ENCODE data around the gene ACOX3. TPM values are rescaled to one million over a fixed set of nuclear protein-coding genes. Genes with fewer than 3 reads are reported as not detected.

The ACOX3 gene
- total RNA-seq, 4 donors from 2014 or later: 19.0 to 32.9 (median 22.1) TPM

- H3K4me1 ChIP-seq: peaks cover 29 to 47% of the 10 kb centered on the region in 2 donors
- H3K27ac ChIP-seq: peak overlapping the region in 2 of 4 donors; percentile 32 to 47
- no peaks in the 10 kb centered on the region for H3K36me3 ChIP-seq
- TF ChIP-seq CTCF (IDR thresholded peaks at IDR 0.05 in 4 of 5, conservative IDR thresholded peaks at IDR 0.05 in 1 of 5) (no peak), POLR2A (IDR thresholded peaks at IDR 0.05) (no peak)
- no peak for DNase-seq
- peak overlapping the region; percentile 11 to 19 (median 13) for H3K4me3 ChIP-seq
- in situ Hi-C loops (cut with MboI; ENCODE audit: low sequenced_read_pairs in 4 of 4): loop anchor here in 1 of 4 donors (25.0 kb wide), 1 partner anchor 623 kb away; no protein-coding TSS in a partner anchor
- no peaks in the 10 kb centered on the region for H3K27me3 ChIP-seq
- H3K9me3 ChIP-seq: no peaks in the 10 kb centered on the region
- intact Hi-C loops (cut with DNase I; ENCODE audit: low total_unique reads): no loop called here
- ATAC-seq: no peak
Observed at GRCh38 chr4:8435656-8436121, 4.8 kb downstream of the ACOX3 start.

- in situ Hi-C loops (cut with MboI; ENCODE audit: low sequenced_read_pairs in 4 of 4): loop anchor here in 1 of 4 donors (25.0 kb wide), 1 partner anchor 622 kb away; no protein-coding TSS in a partner anchor
- intact Hi-C loops (cut with DNase I; ENCODE audit: low total_unique reads): no loop called here
- peaks cover 23 to 41% of the 10 kb centered on the region in 2 donors for H3K4me1 ChIP-seq
Observed at GRCh38 chr4:8434251-8435073, 6.1 kb downstream of the ACOX3 start.

GRCh38 chr4:8433136-8433535, 7.4 kb downstream of the ACOX3 start:
- DNase-seq (no peak), ATAC-seq (no peak)
- in situ Hi-C loops (cut with MboI; ENCODE audit: low sequenced_read_pairs in 4 of 4) (loop anchor here in 1 of 4 donors (25.0 kb wide), 1 partner anchor 621 kb away; no protein-coding TSS in a partner anchor), intact Hi-C loops (cut with DNase I; ENCODE audit: low total_unique reads) (no loop called here)
- H3K27me3 ChIP-seq: no peaks in the 10 kb centered on the region
- no peaks in the 10 kb centered on the region for H3K9me3 ChIP-seq
- peaks cover 27 to 37% of the 10 kb centered on the region in 2 donors for H3K4me1 ChIP-seq
- no peak for TF ChIP-seq POLR2A (IDR thresholded peaks at IDR 0.05)
- H3K36me3 ChIP-seq: no peaks in the 10 kb centered on the region
- no peak overlapping the region for H3K4me3 ChIP-seq
- no peak overlapping the region for H3K27ac ChIP-seq

More at GRCh38 chr4:8434251-8435073, 6.1 kb downstream of the ACOX3 start:
- no peak for ATAC-seq
- Histone ChIP-seq H3K9me3 (no peaks in the 10 kb centered on the region), H3K36me3 (no peaks in the 10 kb centered on the region), H3K27me3 (no peaks in the 10 kb centered on the region), H3K4me3 (no peak overlapping the region), H3K27ac (peak overlapping the region in 1 of 4 donors; percentile 32)
- TF ChIP-seq CTCF (IDR thresholded peaks at IDR 0.05 in 4 of 5, conservative IDR thresholded peaks at IDR 0.05 in 1 of 5) (no peak), POLR2A (IDR thresholded peaks at IDR 0.05) (no peak)
- no peak for DNase-seq

- in situ Hi-C loops (cut with MboI; ENCODE audit: low sequenced_read_pairs in 4 of 4): loop anchor here in 1 of 4 donors (25.0 kb wide), 1 partner anchor 619 kb away; no protein-coding TSS in a partner anchor
- TF ChIP-seq CTCF (IDR thresholded peaks at IDR 0.05 in 4 of 5, conservative IDR thresholded peaks at IDR 0.05 in 1 of 5) (no peak), POLR2A (IDR thresholded peaks at IDR 0.05) (no peak)
- no peaks in the 10 kb centered on the region for H3K36me3 ChIP-seq
- DNase-seq: no peak
- no peak overlapping the region for H3K27ac ChIP-seq
- intact Hi-C loops (cut with DNase I; ENCODE audit: low total_unique reads): no loop called here
- H3K9me3 ChIP-seq: no peaks in the 10 kb centered on the region
- no peaks in the 10 kb centered on the region for H3K27me3 ChIP-seq
- peaks cover 36 to 41% of the 10 kb centered on the region in 2 donors for H3K4me1 ChIP-seq
- ATAC-seq: no peak
- H3K4me3 ChIP-seq: no peak overlapping the region
Observed at GRCh38 chr4:8431553-8431952, 9.0 kb downstream of the ACOX3 start.
